OCI-LY3 (cell line): ENCODE measurements around the gene SLC26A5.

ENCODE experiments used
- H2AFZ ChIP-seq: fragments of 200-600, 300-600 bp; shearing (Covaris generic); 2 replicates; pipeline ENCODE4 v1.6.0; 2014; ENCODE audit warnings: antibody characterized with exemption, low read depth, low read length
- H3K27ac ChIP-seq: fragments of 200-600, 300-600 bp; sonication (generic); 2 replicates; pipeline ENCODE4 v1.5.1; 2014; ENCODE audit warnings: mild to moderate bottlenecking, low read length, moderate library complexity, mixed read lengths
- H3K27me3 ChIP-seq: fragments of 200-600, 300-600 bp; sonication (generic); 2 replicates; pipeline ENCODE4 v1.6.1; 2014; ENCODE audit warnings: low read depth, low read length, mixed read lengths
- H3K36me3 ChIP-seq: fragments of 200-600, 300-600 bp; sonication (generic); replicated peaks from 2 replicates; pipeline ENCODE3; 2014; ENCODE audit warnings: low read depth, low read length, mixed read lengths
- H3K4me1 ChIP-seq: fragments of 300-600, 200-600 bp; sonication (generic); 2 replicates; pipeline ENCODE4 v1.6.1; 2014; ENCODE audit warnings: low read length, mixed read lengths
- H3K4me2 ChIP-seq: fragments of 200-600, 300-600 bp; sonication (generic); 2 replicates; pipeline ENCODE4 v1.6.1; 2014; ENCODE audit warnings: low read length, mixed read lengths
- H3K4me3 ChIP-seq: fragments of 300-600, 200-600 bp; sonication (generic); 2 replicates; pipeline ENCODE4 v1.5.1; 2014; ENCODE audit warnings: antibody characterized with exemption, mild to moderate bottlenecking, low read length, moderate library complexity
- H3K79me2 ChIP-seq: fragments of 300-600, 200-600 bp; shearing (Covaris generic); 2 replicates; pipeline ENCODE4 v1.6.1; 2014; ENCODE audit warnings: mild to moderate bottlenecking, low read length, mixed read lengths
- H3K9ac ChIP-seq: fragments of 300-600, 200-600 bp; shearing (Covaris generic); 2 replicates; pipeline ENCODE4 v1.6.0; 2014; ENCODE audit warnings: mild to moderate bottlenecking, low read length, moderate library complexity
- H3K9me3 ChIP-seq: fragments of 200-600, 300-600 bp; shearing (Covaris generic); 2 replicates; pipeline ENCODE4 v1.6.1; 2014; ENCODE audit warnings: low read length, mixed read lengths; ENCODE audit not compliant: insufficient read depth
- H4K20me1 ChIP-seq: fragments of 200-600, 300-600 bp; sonication (generic); 2 replicates; pipeline ENCODE4 v1.6.1; 2016; ENCODE audit warnings: low read length, mixed read lengths; ENCODE audit not compliant: insufficient read depth
- EZH2phosphoT487 ChIP-seq: fragments of 200-600 bp; shearing (Covaris generic); IDR thresholded peaks from 2 replicates; pipeline ENCODE4 v1.6.1; 2018; ENCODE audit warnings: antibody characterized with exemption, mixed run types, low read depth
- TF ChIP-seq, protein P1 (sequence below): fragments of 200-600, 300-600 bp; sonication (generic); IDR thresholded peaks from 2 replicates; pipeline ENCODE4 v1.5.1; 2014; ENCODE audit warnings: antibody characterized with exemption, low read length, low read depth

SLC26A5 gene

DNA sequence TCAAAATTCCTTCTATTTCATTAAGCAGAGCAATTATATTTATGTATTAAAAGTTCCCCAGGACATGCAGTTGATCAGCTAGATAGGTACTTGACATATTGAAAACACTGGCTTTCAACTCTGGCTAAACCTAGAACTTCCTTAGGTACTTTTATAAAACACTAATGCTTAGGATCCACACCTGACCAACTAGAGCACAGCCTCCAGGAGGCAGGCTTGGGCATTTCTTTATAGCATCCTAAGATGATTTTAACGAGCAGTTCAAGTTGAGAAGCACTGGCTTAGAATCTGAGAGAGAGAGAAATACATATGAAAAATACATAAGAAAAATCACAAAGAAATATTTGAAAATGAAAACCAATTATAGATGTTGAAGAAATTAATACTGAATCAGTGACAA lies 20.8 kb downstream of the SLC26A5 start:
- no peaks in the 10 kb centered on the region for H3K36me3 ChIP-seq
- H3K27ac ChIP-seq, result no peak overlapping the region
- no peaks in the 10 kb centered on the region for H3K27me3 ChIP-seq
- H4K20me1 ChIP-seq, result no peaks in the 10 kb centered on the region
- no peak overlapping the region for H3K9ac ChIP-seq
- H3K4me3 ChIP-seq, result no peak overlapping the region
- H3K4me2 ChIP-seq, result no peak overlapping the region
- no peaks in the 10 kb centered on the region for H3K9me3 ChIP-seq
- TF ChIP-seq, protein P1, sequence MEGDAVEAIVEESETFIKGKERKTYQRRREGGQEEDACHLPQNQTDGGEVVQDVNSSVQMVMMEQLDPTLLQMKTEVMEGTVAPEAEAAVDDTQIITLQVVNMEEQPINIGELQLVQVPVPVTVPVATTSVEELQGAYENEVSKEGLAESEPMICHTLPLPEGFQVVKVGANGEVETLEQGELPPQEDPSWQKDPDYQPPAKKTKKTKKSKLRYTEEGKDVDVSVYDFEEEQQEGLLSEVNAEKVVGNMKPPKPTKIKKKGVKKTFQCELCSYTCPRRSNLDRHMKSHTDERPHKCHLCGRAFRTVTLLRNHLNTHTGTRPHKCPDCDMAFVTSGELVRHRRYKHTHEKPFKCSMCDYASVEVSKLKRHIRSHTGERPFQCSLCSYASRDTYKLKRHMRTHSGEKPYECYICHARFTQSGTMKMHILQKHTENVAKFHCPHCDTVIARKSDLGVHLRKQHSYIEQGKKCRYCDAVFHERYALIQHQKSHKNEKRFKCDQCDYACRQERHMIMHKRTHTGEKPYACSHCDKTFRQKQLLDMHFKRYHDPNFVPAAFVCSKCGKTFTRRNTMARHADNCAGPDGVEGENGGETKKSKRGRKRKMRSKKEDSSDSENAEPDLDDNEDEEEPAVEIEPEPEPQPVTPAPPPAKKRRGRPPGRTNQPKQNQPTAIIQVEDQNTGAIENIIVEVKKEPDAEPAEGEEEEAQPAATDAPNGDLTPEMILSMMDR, result no peak
- TF ChIP-seq EZH2phosphoT487, result no peak
- no peaks in the 10 kb centered on the region for H3K4me1 ChIP-seq
- H3K79me2 ChIP-seq, result no peaks in the 10 kb centered on the region
- no peak overlapping the region for H2AFZ ChIP-seq

DNA sequence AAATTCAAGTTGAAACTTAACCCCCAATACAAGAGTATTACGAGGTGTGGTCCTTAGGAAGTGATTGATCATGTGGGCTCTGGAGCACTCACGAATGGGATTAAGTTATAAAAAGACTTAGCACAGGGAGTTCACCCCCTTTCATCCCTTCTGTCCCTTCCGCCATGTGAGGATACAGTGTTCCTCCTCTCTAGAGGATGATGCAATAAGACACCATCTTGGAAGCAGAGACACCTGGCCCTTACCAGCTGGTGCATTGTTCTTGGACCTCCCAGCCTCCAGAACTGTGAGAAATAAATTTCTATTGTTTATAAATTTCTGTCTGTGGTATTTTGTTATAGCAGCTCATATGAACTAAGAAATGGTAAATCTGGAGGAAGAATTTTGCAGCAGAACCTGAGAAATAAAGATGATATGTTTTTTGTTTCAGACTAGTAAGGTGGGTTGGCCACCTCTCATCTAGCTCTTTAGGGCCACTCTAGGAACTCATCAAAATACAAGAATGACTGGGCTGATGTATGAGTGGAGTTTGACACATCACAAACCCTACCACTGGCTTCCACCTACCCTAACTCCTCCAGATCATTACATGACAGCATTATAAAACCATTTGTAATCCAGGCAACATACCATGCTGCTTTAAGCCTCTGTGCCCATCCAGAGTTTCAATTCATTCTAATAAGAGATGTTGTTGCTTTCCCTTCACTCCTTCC lies 22.4 kb downstream of the SLC26A5 start:
- TF ChIP-seq, protein P1, result no peak
- no peak for TF ChIP-seq EZH2phosphoT487
- Histone ChIP-seq H3K9ac (no peak overlapping the region), H3K9me3 (no peaks in the 10 kb centered on the region), H3K27ac (no peak overlapping the region), H3K4me3 (no peak overlapping the region), H3K79me2 (no peaks in the 10 kb centered on the region), H3K4me2 (no peak overlapping the region), H4K20me1 (no peaks in the 10 kb centered on the region), H3K27me3 (no peaks in the 10 kb centered on the region), H3K36me3 (no peaks in the 10 kb centered on the region), H2AFZ (no peak overlapping the region), H3K4me1 (no peaks in the 10 kb centered on the region)

DNA sequence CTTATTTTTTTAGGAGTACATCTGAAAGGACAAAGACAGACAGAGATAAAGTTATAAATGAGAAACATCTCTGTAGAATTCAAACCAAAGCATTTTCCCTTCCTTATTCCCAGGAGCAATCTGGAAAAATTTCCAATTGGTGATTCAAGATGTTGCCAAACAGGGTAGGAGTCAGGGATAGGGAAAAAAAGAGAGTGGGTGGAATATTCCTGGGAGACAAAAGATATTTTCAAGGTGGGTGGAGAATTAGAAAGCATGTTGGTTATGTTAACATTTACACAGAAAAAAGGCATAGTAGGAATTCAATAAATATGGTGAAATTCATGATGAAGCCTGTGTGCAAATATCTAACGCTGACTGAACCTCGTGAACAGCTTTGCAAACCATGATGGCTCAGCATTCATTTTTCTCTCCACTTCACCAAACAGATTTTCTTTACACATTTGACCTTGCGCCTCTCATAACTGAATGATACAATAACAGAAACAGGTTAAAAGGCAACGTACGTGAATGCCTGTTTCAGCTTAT lies 25.1 kb downstream of the SLC26A5 start:
- Histone ChIP-seq H3K4me1 (no peaks in the 10 kb centered on the region), H3K36me3 (no peaks in the 10 kb centered on the region), H3K4me2 (no peak overlapping the region), H3K4me3 (no peak overlapping the region), H3K79me2 (no peaks in the 10 kb centered on the region), H3K27me3 (0 out of 2 replicates have a peak, but pooled peaks cover 3% of the 10 kb centered on the region), H2AFZ (no peak overlapping the region), H3K9me3 (no peaks in the 10 kb centered on the region), H3K9ac (no peak overlapping the region), H3K27ac (no peak overlapping the region), H4K20me1 (no peaks in the 10 kb centered on the region)
- TF ChIP-seq EZH2phosphoT487, result no peak
- TF ChIP-seq, protein P1, result no peak

DNA sequence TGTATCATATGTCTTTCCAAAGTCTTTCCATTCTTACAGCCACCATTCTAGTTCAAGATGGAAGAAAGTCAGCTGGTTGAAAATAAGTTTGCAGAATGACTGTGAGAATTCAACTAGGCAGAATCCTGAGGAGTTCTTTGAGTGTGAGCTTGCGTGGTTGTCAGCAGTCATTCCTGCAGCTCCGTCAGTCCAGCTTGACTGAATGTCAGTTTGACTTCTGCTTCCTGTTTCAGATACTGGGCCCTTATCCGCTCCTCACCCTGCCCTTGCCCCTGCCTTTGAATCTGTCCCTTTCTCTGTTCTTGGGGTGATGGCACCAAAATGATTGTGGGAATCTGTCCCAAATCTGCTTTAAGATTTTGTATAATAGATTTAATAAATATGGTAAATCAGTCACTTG lies 27.8 kb downstream of the SLC26A5 start:
- no peak overlapping the region for H3K4me2 ChIP-seq
- no peak overlapping the region for H3K4me3 ChIP-seq
- H3K27ac ChIP-seq, result no peak overlapping the region
- no peak overlapping the region for H3K9ac ChIP-seq
- H3K4me1 ChIP-seq, result no peaks in the 10 kb centered on the region
- H4K20me1 ChIP-seq, result no peaks in the 10 kb centered on the region
- H2AFZ ChIP-seq, result no peak overlapping the region
- 0 out of 2 replicates have a peak, but pooled peaks cover 3% of the 10 kb centered on the region for H3K27me3 ChIP-seq
- no peak for TF ChIP-seq EZH2phosphoT487
- TF ChIP-seq, protein P1, result no peak
- no peaks in the 10 kb centered on the region for H3K36me3 ChIP-seq
- H3K9me3 ChIP-seq, result no peaks in the 10 kb centered on the region
- H3K79me2 ChIP-seq, result no peaks in the 10 kb centered on the region
